ENCODE results near the gene SSR1. TPM values are rescaled to one million over a fixed set of nuclear protein-coding genes. Genes with fewer than 3 reads are reported as not detected.

SSR1 gene
- total RNA-seq, 1 donor from 2014 or later: 150 TPM

GRCh38 chr6:7260291-7261031, 52.5 kb downstream of the SSR1 start:
- no peak for DNase-seq (ENCODE audit: low spot score)

GRCh38 chr6:7258231-7258763, 54.7 kb downstream of the SSR1 start:
- DNase-seq (ENCODE audit: low spot score): no peak

DNA sequence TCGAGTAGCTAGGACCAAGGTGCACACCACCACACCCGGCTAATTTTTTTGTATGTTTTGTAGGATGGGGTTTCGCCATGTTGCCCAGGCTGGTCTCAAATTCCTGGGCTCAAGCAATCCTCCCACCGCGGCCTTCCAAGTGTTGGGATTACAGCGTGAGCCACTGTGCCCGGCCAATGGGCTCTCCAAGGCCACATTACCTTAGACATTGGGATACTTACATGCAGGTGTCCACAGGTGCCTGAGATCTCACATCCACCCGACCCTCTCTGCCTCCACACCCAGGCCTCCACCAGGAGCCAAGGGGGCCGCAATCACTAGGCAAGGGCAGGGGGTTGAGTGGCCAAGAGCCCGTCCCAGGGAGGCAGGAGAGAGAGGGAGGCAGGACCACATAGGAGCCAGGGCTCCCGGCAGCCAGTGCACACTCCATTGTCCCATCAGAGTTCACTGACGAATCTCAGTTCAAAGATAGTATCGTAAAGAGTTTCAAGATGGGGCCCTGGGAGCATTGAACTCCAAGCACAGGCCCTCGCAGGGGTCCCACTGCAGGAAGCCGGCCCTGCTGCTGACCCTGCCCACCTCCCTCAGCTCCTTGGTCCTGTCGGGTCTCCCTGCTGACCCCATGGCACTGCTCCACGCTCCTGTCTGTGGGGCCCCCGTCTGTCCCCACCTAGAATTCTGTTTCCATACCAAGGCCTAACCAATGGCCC, 55.3 kb downstream of the SSR1 start:
- no peak for DNase-seq (ENCODE audit: low spot score)

GRCh38 chr6:7256785-7257184, 56.2 kb downstream of the SSR1 start:
- no peak for DNase-seq (ENCODE audit: low spot score)

DNA sequence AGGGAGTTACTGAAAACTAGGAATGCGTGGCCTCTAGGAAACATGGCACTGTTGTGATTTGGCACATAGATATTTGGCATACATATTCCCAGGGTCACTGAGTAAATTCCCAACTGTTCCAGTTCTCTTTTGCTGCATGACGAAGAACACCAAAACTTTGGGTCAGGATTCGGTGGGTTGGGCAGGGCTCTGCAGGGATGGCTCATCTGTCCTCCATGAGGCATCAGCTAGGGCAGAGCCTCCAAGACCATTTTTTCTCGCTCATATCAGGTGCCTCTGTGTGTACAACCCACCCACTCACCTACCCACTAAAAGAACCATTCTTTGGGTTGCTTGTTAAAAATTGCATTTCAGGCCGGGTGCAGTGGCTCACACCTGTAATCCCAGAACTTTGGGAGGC, 57.1 kb downstream of the SSR1 start:
- no peak for DNase-seq (ENCODE audit: low spot score)

DNA sequence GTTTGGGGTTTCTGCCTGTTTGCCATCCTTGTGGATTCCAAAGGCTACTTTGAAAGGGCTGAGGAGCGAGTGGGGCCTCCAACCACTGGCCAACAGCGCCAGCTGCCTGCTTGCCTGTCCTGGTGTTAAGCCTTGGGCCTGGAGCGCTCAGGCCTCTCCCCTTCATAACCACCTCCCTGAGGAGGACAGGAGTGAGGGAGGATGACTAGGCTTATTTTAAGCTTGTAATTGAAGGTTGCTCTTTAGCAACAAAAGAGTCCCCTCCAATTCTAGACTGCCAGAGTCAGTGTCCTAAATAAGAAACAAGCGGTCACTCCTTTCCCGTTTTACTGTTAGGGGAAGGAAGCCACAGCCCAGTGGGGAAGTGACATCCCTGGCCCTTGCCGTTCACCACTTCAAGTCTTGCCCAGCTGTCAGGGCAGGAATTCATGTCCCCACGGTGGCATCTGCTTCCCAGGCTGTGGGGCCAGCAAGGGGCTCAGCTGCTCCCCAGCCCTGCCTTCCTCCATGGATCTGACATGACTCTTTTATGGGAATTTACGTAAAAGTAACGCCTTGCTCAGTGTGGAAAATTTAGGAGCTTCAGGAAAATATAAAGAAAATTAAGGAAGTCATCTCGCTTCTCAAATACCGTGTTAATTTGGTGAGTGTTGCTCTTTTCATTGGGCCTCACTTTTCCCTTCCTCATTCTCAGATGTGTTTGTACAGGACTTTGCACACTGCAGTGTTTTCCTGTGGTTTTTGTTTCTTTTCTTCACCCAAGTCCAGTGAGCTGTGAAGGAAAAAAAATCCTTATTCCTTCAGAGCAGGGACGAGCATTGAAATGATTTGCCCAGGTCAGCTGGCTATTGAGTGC, 57.8 kb downstream of the SSR1 start:
- no peak for DNase-seq (ENCODE audit: low spot score)

DNA sequence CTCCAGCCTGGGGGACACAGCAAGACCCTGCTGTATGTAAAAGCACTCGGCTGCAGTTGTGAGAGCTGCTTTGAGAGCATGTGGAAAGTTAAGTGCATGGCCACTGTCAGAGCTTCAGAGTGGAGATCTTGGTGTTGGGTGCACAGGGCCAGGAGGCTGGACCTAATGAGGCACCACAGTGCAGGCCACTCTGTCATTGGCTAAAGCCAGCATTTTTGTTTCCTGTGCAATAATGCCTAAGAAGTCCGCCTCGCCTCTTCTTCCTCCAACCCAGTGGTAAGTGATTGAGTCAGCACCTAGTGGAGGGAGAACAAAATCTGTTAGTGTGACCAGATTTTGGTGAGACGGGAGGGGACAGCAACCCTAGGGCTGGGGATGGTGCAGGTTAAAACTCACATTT, 60.6 kb downstream of the SSR1 start:
- DNase-seq (ENCODE audit: low spot score): no peak

- no peak for DNase-seq (ENCODE audit: low spot score)
Measured at GRCh38 chr6:7251646-7252260, 61.2 kb downstream of the SSR1 start.

DNA sequence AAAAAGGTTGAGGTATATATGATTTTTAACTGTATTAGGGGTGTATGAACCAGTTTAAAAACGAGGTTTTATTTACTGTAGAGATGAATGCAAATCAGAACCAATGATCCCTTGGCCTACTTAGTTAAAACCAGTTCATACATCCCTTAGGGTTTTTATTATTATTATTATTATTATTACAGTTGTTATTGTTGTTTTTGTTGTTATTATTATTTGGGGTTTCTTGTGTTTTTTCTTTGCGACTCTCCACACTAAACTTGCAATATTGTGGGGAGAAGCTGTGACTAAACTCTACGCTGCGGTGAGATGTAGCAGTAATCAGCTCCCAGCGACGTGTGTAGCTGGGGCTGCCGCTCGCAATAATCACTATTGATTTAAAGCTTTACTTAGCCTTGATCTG, 62.2 kb downstream of the SSR1 start:
- no peak for DNase-seq (ENCODE audit: low spot score)

DNA sequence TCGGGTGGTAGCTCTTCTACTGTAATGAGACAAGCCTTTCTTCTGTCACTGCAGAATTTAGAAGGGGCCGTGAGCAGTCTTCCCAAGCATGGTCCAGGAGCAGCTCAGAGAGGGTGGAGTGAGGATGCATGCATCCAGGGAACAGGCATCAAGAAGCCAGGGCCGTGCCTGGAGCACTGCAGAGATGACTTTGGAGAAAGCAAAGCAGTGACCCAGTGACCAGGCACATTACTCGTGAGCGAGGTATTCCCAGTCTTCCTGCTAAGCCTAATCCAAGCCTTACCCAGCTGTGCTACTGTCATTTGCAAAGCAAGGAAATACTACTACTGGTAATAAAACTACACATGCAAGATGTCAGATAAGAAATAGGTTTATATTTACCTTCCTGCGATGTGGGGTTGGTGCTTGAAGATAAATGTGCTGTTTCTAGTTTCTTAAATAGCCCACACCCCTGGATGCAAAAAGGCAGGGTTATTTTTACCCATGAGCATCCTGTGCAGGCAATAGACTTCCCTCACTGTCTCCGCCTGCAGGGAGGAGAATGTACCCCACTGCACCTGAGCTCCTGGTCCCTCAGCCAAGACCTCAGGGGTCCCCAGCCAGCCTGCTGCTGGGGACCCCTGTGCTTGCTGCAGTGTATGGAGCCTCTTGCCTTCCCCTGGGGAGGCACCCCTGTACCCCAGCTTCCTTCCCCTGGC, 62.9 kb downstream of the SSR1 start:
- no peak for DNase-seq (ENCODE audit: low spot score)

DNA sequence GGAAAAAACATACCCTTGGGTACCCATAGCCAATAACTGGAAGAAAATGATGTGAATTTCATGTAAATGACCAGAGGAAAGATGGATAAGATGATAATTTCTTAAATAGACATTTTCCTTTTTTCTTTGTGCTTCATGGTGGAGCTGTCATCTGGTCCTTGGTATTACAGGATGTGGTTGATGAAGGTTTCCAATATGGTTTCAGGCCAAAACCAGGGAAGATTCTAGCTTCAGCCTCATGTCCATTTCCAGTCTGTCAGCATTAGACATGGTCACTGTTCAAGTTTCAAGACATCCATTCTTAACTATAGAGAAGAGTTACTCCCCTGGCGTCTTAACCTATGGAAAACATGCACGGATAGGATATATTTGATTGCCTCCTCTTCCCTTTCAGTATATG, 63.6 kb downstream of the SSR1 start:
- no peak for DNase-seq (ENCODE audit: low spot score)

- DNase-seq (ENCODE audit: low spot score): no peak
Measured at GRCh38 chr6:7247828-7248227, 65.2 kb downstream of the SSR1 start.

GRCh38 chr6:7247179-7247456, 65.9 kb downstream of the SSR1 start:
- DNase-seq (ENCODE audit: low spot score): no peak

DNA sequence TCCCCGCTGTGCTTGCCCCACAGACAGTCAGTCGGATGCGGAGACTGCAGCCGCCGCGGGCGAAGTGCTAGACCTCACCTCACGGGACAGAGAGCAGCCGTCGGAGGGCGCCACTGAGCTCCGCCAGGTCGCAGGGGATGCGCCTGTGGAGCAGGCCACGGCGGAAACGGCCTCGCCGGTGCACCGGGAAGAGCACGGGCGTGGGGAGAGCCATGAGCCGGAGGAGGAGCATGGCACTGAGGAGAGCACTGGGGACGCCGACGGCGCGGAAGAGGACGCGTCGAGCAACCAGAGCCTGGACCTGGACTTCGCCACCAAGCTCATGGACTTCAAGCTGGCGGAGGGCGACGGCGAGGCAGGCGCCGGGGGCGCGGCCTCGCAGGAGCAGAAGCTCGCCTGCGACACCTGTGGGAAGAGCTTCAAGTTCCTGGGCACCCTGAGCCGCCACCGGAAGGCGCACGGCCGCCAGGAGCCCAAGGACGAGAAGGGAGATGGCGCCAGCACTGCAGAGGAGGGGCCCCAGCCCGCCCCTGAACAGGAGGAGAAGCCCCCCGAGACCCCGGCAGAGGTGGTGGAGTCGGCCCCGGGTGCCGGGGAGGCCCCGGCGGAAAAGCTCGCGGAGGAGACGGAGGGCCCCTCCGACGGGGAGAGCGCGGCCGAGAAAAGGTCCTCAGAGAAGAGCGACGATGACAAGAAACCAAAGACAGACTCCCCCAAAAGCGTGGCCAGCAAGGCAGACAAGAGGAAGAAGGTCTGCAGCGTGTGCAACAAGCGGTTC, 66.4 kb downstream of the SSR1 start:
- no peak for DNase-seq (ENCODE audit: low spot score)

DNA sequence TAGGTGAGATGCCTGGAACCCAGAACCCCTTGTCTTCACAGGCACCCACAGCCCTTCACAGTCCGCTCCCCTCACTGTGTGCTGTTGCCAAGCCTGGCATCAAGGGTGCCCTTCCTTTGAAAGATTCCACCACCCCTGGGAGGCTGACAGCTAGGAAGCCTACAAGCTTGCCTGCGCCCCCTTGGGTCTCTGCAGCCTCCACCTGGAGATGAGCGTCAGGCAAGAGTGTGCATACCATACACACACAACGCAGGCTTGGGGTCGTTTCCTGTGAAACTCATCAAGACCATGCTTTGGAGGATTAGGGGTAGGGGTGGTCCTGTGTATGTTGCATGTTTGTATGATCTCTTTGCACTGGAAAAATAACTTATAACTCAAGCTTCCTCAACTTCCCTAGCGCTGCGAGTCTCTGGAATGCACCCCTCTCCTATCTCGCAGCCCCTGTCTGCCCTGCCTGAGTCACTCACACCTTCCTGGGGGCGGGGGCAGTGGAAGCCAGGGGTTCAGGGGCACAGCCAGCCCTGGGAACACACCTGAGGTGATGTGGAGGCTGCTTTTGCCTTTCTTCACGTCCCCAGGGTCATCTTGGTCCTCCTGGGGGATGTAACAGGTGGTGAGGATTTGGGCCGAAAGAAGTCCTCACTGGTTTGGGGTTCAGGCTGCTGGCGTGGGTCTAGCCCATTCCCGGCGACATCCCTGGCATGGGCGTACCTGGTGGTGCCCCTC, 67.2 kb downstream of the SSR1 start:
- DNase-seq (ENCODE audit: low spot score): no peak

DNA sequence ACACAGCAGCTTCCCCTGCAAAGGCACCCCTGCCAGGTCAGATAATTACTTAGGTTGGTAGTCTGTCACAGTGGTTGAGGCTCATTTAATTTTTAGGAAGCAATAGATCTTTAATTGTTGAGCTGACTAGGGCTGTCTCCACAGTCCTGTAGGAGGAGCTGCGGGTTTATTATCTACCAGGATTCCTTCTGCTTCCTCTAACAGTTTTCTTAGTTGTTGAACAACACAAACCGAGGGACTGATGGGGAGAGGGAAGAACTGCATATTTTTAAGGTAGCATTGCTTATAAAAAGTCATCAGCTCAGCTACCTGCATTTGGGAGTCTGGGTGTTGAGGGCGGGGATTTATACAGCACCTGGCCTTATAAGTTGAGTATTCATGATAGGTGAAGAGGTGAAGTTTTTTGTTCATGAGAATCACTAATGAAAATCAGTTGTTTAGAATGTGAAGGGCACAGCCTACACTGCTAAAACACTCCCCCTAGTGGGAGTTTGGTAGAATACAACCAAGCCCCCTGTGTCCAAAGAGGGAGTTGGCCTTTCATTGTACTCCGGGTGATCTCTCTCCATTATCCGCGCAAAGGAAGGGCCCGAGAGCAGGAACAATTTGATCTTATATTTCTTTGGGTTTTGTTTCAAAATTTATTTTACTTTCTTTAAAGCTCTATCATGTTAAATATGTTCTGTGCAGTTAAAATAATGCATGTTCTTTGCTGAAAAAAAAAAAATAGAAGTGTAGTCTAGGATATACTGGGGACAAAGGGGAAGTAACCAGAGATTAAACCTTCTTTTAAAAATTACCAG, 69.6 kb downstream of the SSR1 start:
- DNase-seq (ENCODE audit: low spot score): no peak

DNA sequence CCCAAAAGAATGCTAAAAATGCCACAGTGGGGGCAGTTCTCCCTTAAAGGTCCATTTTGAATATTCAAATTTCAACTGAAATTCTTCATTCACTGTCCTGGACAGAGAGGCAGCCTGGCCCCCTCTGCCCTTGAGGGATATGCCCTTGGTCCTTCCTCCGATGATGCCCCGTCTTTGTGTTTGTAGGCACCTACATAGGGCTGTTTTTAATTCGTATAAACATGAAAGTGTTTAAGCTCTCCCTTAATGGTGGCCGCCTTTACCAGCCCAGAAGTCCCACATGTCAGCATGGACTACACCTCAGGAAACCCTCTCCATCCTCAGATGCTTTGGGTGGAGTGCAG, 70.2 kb downstream of the SSR1 start:
- DNase-seq (ENCODE audit: low spot score): no peak

DNA sequence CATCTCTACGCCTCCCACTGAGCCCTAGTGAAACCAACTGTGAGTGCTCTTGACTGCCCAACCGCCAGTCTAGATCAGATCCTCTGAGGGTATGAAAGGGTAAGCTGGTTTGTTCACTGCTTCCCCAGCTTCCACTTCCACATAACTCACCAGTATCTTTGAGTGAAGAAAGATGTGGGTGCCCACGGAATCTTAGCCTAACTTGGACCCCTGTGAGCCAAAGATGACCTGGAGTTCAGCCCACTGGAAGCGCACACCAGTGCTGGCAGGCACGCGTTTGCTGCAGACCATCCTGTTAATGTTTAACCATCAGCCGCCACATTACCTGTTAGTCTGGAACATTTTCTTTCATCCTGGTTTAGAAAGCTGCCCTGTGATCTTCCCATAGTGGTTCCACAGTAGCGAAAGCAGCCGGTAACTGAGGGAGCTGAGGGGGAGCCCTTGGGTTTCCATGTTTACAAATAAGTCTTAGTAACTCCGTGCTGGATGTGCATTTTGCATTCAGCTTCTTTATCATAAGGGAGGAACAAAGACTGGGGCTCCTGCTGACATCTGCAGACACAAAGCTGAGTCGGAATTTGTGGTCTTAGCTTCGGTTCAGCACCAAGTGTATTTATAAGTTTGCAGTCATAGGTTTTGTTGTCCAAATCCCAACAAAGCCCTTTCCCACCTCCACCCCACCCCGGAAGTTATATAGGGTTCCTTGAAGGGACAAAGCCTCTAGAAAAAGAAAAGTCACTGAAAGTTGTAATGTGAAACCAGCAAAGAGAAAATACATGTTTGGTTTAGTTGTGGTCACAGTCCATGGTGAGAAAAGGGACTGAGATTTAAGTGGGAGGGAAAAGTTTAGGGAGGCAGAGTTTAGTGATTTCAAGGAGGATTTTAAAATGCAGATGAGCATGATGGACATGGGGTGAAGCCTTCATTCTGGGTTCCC, 71.0 kb downstream of the SSR1 start:
- no peak for DNase-seq (ENCODE audit: low spot score)

All from mesenteric fat pad (tissue), 1 donor.